Muscle of leg (tissue), 11 donors: ENCODE data around the gene RANBP17. TPM values are rescaled to one million over a fixed set of nuclear protein-coding genes. Genes with fewer than 3 reads are reported as not detected.

Source experiments
- DNase-seq: peaks from one replicate; pipeline ENCODE4 v3.0.0; 2013
- H3K27ac ChIP-seq: one replicate; pipeline ENCODE4 v1.5.1; 2013; ENCODE audit warnings: mild to moderate bottlenecking, low read length, control low read depth
- H3K27me3 ChIP-seq: one replicate; pipeline ENCODE4 v1.6.1; 2013; ENCODE audit warnings: low read length; ENCODE audit not compliant: control insufficient read depth, insufficient read depth
- H3K36me3 ChIP-seq: one replicate; pipeline ENCODE4 v1.6.1; 2013; ENCODE audit warnings: low read length; ENCODE audit not compliant: control insufficient read depth, insufficient read depth
- H3K4me1 ChIP-seq: one replicate; pipeline ENCODE4 v1.6.1; 2013; ENCODE audit warnings: low read length; ENCODE audit not compliant: control insufficient read depth, insufficient read depth
- H3K4me3 ChIP-seq: one replicate; pipeline ENCODE4 v1.5.1; 2013; ENCODE audit warnings: low read length, control low read depth
- H3K9me3 ChIP-seq: replicated peaks from 2 replicates; pipeline ENCODE4 v1.6.1; 2013; ENCODE audit warnings: low read depth, low read length; ENCODE audit not compliant: control insufficient read depth
- WGBS: methylation state at CpG from one replicate; pipeline ENCODE4 v1.1.5; 2013; ENCODE audit warnings: missing lambda C conversion rate; ENCODE audit not compliant: insufficient coverage; 5-methylcytosine and 5-hydroxymethylcytosine counted together
- polyA plus RNA-seq, 8 donors: library from polyadenylated mRNA; unstranded; fragments of 120-200 nt; gene quantifications; one replicate each; pipeline versions ENCODE4 v1.2.1 to v1.2.3, GENCODE V29; 2013; ENCODE audit warnings: inconsistent platforms in 1 of 8, low replicate concordance in 1 of 8; ENCODE audit not compliant: insufficient read length in 8 of 8, insufficient read depth in 1 of 8
- total RNA-seq: library from RNA; stranded (reverse); fragments of 120-200 nt; gene quantifications from one replicate; pipeline ENCODE4 v1.2.4, GENCODE V29; 2013

Gene RANBP17
- total and polyA plus RNA-seq, 9 donors: 5.4 to 21.3 (median 8.4) TPM

DNA sequence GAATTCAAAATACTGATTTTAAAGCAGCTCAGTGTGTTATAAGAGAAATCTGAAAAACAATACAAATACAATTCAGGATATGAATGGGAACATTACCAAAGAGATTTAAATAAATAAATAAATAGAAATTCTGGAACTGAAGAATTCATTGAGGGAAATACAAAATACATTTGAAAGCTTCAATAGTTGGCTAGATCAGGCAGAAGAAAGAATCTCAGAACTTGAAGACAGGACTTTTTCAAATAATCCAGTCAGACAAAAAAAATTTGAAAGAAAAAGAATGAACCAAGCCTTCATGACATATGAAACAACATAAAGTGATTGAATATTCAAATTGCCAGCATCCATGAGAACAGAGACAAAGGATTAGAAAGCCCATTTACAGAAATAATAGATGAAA lies 387.6 kb downstream of the RANBP17 start:
- peaks cover 8% of the 10 kb centered on the region for H3K9me3 ChIP-seq
- H3K27ac ChIP-seq: no peak overlapping the region
- no peaks in the 10 kb centered on the region for H3K4me1 ChIP-seq
- no peak overlapping the region for H3K4me3 ChIP-seq
- no peaks in the 10 kb centered on the region for H3K36me3 ChIP-seq
- H3K27me3 ChIP-seq: no peaks in the 10 kb centered on the region
- no peak for DNase-seq

DNA sequence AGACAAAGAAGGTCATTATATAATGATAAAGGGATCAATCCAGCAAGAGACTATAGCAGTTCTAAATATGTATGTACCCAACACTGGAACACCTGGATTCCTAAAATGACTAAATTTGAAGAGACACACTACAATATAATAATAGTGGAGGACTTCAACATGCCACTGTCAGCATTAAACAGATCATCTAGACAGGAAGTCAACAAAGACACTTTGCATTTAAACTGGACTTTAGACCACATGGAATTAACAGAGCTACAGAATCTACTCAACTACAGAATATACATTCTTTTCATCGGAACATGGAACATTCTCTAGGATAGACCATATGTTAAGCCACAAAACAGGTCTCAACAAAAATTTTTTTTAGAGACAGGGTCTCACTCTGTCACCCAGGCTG lies 388.9 kb downstream of the RANBP17 start:
- WGBS: 100% methylated on average over 1 of the region's 1 CpG
- Histone ChIP-seq H3K9me3 (peaks cover 8% of the 10 kb centered on the region), H3K27me3 (no peaks in the 10 kb centered on the region), H3K4me1 (no peaks in the 10 kb centered on the region), H3K27ac (no peak overlapping the region), H3K36me3 (no peaks in the 10 kb centered on the region), H3K4me3 (no peak overlapping the region)
- no peak for DNase-seq

DNA sequence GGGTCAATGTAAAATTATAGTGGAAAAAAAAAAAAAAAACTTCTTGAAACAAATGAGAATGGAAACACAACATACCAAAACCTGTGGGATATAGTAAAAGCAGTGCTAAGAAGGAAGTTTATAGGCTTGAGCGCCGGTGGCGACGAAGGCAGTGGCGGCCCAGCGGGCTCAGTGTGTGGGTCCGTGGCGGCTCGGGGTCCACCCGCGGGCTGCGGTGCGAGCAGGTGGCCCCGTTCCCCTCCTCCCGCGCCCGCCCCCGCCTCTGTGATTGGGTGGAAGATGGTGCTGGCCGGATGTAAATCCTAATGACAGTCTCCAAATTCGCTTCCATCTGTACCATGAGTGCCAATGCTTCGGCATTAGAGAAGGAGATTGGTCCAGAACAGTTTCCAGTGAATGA lies 389.7 kb downstream of the RANBP17 start:
- H3K4me1 ChIP-seq: no peaks in the 10 kb centered on the region
- H3K36me3 ChIP-seq: no peaks in the 10 kb centered on the region
- no peak for DNase-seq
- 99% methylated on average over 16 of the region's 21 CpGs for WGBS
- H3K4me3 ChIP-seq: no peak overlapping the region
- no peak overlapping the region for H3K27ac ChIP-seq
- no peaks in the 10 kb centered on the region for H3K27me3 ChIP-seq
- H3K9me3 ChIP-seq: peaks cover 8% of the 10 kb centered on the region

DNA sequence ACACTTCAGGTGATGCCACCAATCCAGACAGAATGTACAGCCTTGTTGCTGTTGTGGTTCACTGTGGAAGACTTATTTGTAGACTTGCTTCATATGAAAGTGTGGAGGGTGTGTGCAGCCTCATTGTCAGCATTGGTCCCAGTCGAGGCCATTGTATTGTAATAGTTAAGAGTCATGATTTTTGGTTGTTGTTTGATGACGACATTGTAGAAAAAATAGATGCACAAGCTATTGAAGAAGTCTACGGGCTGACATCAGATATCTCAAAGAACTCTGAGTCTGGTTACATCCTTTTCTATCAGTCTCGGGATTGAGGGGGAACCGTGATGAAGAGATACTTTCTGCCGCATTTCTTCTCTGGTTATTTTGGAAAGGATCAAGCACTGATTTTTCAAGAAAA lies 390.9 kb downstream of the RANBP17 start:
- WGBS: 98% methylated on average over 6 of the region's 6 CpGs
- H3K9me3 ChIP-seq: peaks cover 8% of the 10 kb centered on the region
- no peak for DNase-seq

DNA sequence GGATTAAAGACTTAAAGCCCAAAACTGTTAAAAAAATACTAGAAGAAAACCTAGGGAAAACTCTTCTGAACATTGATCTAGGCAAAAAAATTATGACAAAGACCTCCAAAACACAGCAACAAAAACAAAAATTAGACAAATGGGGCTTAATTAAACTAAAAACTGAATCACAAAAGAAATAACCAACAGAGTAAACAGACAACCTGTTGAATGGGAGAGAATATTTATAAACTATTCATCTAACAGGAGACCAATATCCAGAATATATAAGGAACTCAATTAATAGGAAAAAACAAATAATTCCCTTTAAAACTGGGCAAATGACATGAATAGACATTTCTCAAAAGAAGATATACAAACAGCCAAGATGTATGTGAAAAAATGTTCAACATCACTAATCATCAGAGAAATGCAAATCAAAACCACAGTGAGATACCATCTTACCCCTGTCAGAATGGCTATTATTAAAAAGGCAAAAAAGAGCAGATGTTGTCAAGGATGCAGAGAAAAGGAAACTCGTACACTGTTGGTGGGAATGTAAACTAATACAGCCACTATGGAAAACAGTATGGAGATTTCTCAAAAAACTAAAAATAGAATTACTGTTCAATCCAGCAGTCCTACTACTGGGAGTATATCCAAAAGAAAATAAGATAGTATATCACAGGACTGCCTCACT lies 397.1 kb downstream of the RANBP17 start:
- no CpG with 5 or more reads among the region's 1 CpG for WGBS
- no peaks in the 10 kb centered on the region for H3K27me3 ChIP-seq
- H3K4me1 ChIP-seq: no peaks in the 10 kb centered on the region
- DNase-seq: no peak
- no peak overlapping the region for H3K4me3 ChIP-seq
- no peaks in the 10 kb centered on the region for H3K36me3 ChIP-seq
- H3K27ac ChIP-seq: no peak overlapping the region
- no peaks in the 10 kb centered on the region for H3K9me3 ChIP-seq

More for the DNA sequence above, 390.9 kb downstream of the RANBP17 start:
- Histone ChIP-seq H3K4me3 (no peak overlapping the region), H3K27ac (no peak overlapping the region), H3K4me1 (no peaks in the 10 kb centered on the region), H3K36me3 (no peaks in the 10 kb centered on the region), H3K27me3 (no peaks in the 10 kb centered on the region)

DNA sequence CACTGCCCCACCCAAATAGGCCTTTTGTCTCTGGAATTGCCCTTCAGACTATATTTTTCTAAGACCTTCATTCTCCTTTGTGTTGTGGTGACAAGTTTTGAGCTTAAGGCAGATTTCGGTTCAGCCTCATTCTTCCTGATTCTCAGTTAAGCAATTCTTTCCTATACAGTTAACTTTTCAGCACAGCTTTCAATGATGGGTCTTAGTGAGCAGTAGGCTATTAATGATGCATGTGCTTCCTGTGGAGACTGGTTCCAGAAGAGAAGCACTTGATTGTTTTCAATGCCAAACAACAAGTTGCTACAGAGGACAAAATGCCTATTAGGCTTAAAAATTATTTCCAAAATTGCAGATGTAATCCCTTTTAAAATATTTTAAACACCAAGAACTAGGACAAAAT lies 399.5 kb downstream of the RANBP17 start:
- Histone ChIP-seq H3K27me3 (no peaks in the 10 kb centered on the region), H3K9me3 (no peaks in the 10 kb centered on the region), H3K27ac (no peak overlapping the region), H3K4me1 (no peaks in the 10 kb centered on the region), H3K36me3 (no peaks in the 10 kb centered on the region), H3K4me3 (no peak overlapping the region)
- WGBS: no CpG with 5 or more reads among the region's 1 CpG
- DNase-seq: no peak

DNA sequence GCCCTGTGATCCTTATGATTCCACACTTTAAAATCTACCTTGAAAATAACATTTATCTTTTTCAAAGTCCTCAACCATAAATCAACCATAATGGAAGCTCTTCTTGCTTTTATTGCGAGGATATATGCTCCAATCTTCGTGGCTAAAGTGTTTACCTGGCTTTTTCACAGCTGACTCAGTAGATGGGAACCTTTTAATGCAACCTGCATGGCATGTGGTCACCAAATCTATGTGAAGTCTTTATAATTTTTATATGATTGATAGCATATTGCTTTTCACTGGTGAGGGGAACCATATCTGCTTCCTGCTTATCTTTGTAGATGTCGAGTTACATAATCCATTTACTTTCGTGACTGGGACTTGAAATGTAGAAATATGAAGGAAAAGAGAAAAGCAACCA lies 400.1 kb downstream of the RANBP17 start:
- WGBS: 83% methylated on average over 2 of the region's 4 CpGs
- Histone ChIP-seq H3K4me3 (no peak overlapping the region), H3K36me3 (no peaks in the 10 kb centered on the region), H3K9me3 (no peaks in the 10 kb centered on the region), H3K27ac (no peak overlapping the region), H3K27me3 (no peaks in the 10 kb centered on the region), H3K4me1 (no peaks in the 10 kb centered on the region)
- no peak for DNase-seq

DNA sequence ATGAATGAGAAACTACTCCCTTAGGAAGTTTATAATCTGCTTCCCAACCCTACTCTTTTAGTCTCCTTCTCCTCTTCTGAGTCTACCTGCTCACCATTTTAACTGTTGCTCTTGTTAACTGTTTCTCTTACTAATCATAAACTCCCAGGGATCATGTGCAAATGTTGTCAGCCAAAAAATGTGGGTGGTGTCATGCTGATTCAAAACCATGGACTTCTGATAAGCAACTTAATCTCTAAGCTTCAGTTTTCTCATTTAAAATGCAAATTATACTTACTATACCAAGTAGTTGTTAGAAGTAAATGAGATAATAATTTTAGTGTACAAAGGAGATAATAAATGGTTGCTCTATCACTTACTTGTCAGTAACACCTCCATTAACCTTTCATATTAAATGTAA lies 401.4 kb downstream of the RANBP17 start:
- Histone ChIP-seq H3K27me3 (no peaks in the 10 kb centered on the region), H3K4me1 (no peaks in the 10 kb centered on the region), H3K36me3 (no peaks in the 10 kb centered on the region), H3K4me3 (no peak overlapping the region), H3K9me3 (no peaks in the 10 kb centered on the region), H3K27ac (no peak overlapping the region)
- DNase-seq: no peak

DNA sequence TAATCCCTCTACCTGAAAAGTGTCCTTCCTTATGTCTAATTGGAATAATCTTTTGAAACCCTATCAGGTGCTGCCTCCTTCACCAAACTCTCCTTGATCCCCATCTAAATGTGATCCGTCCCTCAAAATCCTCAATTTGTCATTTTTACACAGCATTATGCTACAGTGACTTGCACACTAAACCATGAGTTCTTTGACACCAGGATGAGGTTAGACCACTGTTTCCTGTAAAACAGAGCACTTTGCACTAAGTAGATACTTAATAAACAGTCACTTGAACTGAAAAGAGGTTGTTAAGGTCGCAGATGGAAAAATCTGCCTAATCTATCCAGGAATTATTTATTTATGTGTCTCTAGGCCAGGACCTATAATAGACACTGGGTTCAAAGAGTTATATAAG lies 403.0 kb downstream of the RANBP17 start:
- no peak overlapping the region for H3K27ac ChIP-seq
- no peaks in the 10 kb centered on the region for H3K9me3 ChIP-seq
- 88% methylated on average over 1 of the region's 2 CpGs for WGBS
- H3K4me3 ChIP-seq: no peak overlapping the region
- no peaks in the 10 kb centered on the region for H3K4me1 ChIP-seq
- DNase-seq: no peak
- no peaks in the 10 kb centered on the region for H3K27me3 ChIP-seq
- H3K36me3 ChIP-seq: no peaks in the 10 kb centered on the region

DNA sequence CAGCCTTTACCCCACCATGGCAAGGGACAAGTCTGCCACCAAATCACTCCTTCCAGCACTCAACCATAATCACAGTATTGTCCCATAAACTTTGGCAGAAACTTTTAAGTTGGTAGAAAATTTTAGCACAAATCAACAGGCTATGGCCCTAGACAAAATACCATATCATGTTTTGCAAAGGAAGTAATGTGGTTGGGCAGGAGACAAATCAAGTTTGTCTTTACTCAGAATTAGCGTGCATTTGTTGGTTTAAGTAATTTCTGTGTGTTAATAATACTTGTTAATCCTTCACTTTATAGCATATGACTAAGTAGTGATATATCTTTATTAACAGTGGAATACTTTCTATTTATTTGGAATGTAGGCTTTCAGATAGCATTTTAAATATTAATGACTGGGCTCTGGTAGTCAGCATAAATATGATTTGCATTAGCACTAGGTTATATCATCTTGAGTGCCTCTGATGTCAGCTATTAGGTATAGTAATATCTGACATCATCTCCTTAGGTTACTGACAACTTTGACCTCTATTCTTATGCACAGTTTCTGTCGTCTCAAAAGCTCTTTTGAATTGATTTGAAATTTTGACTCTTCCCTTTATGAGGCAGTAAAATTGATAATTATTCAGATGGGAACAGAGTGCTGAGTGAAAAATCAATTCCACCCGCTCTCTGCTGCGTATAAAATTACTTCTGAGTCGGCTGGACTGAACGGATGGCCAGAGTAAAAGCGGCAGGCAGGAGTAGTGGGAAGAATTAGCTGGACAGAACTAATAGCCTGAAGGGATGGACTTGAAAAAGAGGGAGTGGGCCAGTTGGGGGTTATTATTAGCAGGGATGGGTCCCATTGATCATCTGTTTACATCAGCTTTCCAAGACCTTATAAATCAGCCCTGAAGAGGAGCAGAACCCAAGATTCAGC lies 407.1 kb downstream of the RANBP17 start:
- H3K9me3 ChIP-seq: no peaks in the 10 kb centered on the region
- no peaks in the 10 kb centered on the region for H3K36me3 ChIP-seq
- no peaks in the 10 kb centered on the region for H3K27me3 ChIP-seq
- H3K27ac ChIP-seq: no peak overlapping the region
- no peak overlapping the region for H3K4me3 ChIP-seq
- peak; percentile 1 for DNase-seq
- 30% methylated on average over 4 of the region's 7 CpGs for WGBS
- H3K4me1 ChIP-seq: no peaks in the 10 kb centered on the region
